Measurements from ENCODE around the gene SH2D3A.
"Not testable (repeated sequence)": the region's sequence is repeated elsewhere in the genome, so short reads cannot be mapped to it uniquely, and the experiment has no call there.

The SH2D3A gene

GRCh38 chr19:6767357-6768235 lies at the start of gene SH2D3A:
Gene SH2D3A (minus strand): TSS chr19:6767435. CDS start chr19:6763748, 3,687 bp downstream.
- peak; percentile 97 to 98 for DNase-seq

GRCh38 chr19:6813659-6814058 lies 46.4 kb upstream of the SH2D3A start:
- DNase-seq: peak in 1 of 2 donors; percentile 11

GRCh38 chr19:6812612-6813011 lies 45.4 kb upstream of the SH2D3A start:
- DNase-seq: no peak

GRCh38 chr19:6811906-6812305 lies 44.7 kb upstream of the SH2D3A start:
- peak; percentile 22 to 44 for DNase-seq

- no peak for DNase-seq
These were observed 44.1 kb upstream of the SH2D3A start for GRCh38 chr19:6811378-6811777.

- DNase-seq: no peak
These were observed 42.0 kb upstream of the SH2D3A start for GRCh38 chr19:6809262-6809661.

- DNase-seq: no peak
These were observed 41.3 kb upstream of the SH2D3A start for GRCh38 chr19:6808494-6808893.

- no peak for DNase-seq
These were observed 40.1 kb upstream of the SH2D3A start for GRCh38 chr19:6807291-6807690.

GRCh38 chr19:6806488-6806887 lies 39.3 kb upstream of the SH2D3A start:
- DNase-seq: peak in 1 of 2 donors; percentile 9

- peak; percentile 12 to 25 for DNase-seq
These were observed 35.8 kb upstream of the SH2D3A start for GRCh38 chr19:6803036-6803404.

- peak; percentile 84 to 90 for DNase-seq
These were observed 35.3 kb upstream of the SH2D3A start for GRCh38 chr19:6802336-6803035.

GRCh38 chr19:6801485-6802086 lies 34.4 kb upstream of the SH2D3A start:
- peak; percentile 86 to 87 for DNase-seq

- DNase-seq: peak in 1 of 2 donors; percentile 34
These were observed 33.8 kb upstream of the SH2D3A start for GRCh38 chr19:6800991-6801484.

GRCh38 chr19:6800160-6800790 lies 33.0 kb upstream of the SH2D3A start:
- not testable (repeated sequence) for DNase-seq

GRCh38 chr19:6797646-6798045 lies 30.4 kb upstream of the SH2D3A start:
- DNase-seq: no peak

- no peak for DNase-seq
These were observed 29.0 kb upstream of the SH2D3A start for GRCh38 chr19:6796278-6796677.

GRCh38 chr19:6794686-6795431 lies 27.6 kb upstream of the SH2D3A start:
- no peak for DNase-seq

GRCh38 chr19:6793973-6794372 lies 26.7 kb upstream of the SH2D3A start:
- no peak for DNase-seq

- DNase-seq: no peak
These were observed 26.2 kb upstream of the SH2D3A start for GRCh38 chr19:6793411-6793810.

- no peak for DNase-seq
These were observed 24.0 kb upstream of the SH2D3A start for GRCh38 chr19:6791237-6791636.

GRCh38 chr19:6790194-6791128 lies 23.2 kb upstream of the SH2D3A start:
- no peak for DNase-seq

Measured in CD4-positive, alpha-beta T cell treated with Interferon alpha-2 for 1 hour (primary cell).